GM08714 (cell line): Measurements from ENCODE around the gene GNG14.
A peak's percentile ranks its signal among the peaks of the same experiment; 100 is the strongest.

Experiments used
- H3K4me3 ChIP-seq: fragments of 200-500 bp; sonication (Bioruptor generic); 2 replicates; pipeline ENCODE4 v1.5.1; 2014; ENCODE audit warnings: mild to moderate bottlenecking, low read length, inconsistent platforms
- ZNF274 ChIP-seq: IDR thresholded peaks from 2 replicates; pipeline ENCODE4 v1.6.1; 2012; ENCODE audit warnings: mild to moderate bottlenecking, low read depth, low read length

Gene GNG14

DNA sequence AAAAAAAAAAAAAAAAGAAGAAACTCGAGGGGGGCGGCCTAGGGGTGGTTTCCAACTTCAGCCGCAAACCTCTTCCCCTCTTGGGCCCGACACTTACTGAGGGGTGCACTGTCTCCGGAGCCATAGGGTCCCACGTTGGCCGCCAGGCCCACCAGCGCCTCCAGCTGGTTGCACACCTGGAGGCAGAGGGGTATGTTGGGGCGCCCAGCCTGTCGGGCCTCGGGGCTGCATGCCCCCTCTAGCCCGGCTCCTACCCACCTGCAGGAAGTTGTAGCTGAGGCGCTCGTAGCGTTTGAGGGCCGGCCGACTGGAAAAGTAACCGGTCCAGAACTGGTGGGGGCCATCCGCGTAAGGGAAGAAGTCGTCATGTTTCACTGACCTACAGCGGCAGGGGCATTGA is 29.8 kb upstream of the GNG14 start:
- no peak for TF ChIP-seq ZNF274
- H3K4me3 ChIP-seq, result no peak overlapping the region

DNA sequence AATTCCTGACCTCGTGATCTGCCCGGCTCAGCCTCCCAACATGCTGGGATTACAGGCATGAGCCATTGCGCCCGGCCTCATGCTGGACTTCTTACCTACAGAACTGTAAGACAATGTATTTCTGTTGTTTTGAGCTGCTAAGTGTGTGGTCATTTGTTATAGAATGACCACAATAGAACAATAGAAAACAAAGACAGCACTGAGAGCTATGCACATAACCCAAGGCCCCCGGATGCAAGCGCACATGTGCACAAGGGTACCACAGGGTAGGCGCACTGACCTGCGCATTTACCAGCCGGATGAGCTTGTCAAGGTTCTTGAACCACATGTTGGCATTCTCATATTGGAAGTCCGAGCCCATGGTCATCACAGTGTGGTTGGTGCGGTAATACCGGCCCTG is 26.8 kb upstream of the GNG14 start:
- no peak for TF ChIP-seq ZNF274
- no peak overlapping the region for H3K4me3 ChIP-seq

DNA sequence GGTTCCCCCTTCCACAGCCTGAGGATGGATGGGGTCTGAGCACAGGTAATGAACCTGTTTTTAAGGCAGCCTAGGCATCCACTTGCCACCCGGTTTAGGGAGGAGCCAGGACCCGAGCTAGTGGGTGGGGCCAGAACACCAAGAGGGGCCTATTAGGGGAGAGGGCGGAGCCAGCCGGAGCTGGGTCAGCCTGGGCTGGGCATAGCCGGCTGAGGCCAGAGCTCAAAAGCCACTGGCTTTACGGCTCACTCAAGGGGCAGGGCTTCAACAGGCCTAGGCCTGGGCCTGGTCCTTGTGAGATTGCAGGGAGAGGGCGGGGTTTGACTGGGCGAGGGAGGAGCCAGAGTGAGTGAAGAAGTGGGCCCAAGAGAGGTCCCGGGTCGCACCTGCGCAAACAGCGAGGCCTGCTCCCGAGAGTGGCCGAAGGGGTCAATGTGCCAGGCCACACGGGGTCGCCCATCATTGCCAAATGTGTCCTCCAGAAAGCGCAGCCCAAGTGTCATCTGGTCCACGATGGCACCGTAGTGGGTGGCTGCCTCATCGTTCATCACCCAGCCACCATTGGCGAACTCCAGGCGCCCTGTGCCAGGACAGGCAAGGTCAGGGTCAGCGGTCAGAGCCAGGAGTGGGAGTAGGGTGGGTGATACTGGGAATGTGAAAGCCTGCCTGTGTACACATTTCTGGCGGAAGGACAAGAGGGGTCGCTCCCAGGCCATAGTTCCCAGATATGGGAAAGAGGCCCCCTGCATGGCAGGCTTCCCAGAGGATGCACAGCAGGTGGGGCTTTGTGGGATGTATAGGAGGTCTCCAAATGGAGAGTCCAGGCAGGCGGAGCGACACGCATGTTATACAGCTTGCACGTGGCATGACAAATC is 23.2 kb upstream of the GNG14 start:
- no peak overlapping the region; the same call in 1 of the 2 replicates for H3K4me3 ChIP-seq
- no peak for TF ChIP-seq ZNF274

DNA sequence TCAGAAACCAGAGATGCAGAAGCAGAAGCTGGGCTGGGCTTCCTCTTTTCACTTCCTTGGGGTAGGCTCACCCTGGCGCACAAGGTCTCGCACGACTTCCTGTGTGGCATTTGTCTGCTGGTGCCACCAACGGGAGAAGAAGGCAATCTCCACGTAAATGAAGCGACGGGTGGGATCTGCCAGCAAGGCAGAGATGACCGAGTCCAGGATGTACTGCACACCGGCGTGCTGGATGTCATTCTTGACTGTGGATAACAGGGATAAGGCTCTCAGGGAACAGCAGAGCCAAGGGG is 22.6 kb upstream of the GNG14 start:
- no peak for TF ChIP-seq ZNF274
- H3K4me3 ChIP-seq, result peak overlapping the region; percentile 82; the same call in 1 of the 2 replicates

DNA sequence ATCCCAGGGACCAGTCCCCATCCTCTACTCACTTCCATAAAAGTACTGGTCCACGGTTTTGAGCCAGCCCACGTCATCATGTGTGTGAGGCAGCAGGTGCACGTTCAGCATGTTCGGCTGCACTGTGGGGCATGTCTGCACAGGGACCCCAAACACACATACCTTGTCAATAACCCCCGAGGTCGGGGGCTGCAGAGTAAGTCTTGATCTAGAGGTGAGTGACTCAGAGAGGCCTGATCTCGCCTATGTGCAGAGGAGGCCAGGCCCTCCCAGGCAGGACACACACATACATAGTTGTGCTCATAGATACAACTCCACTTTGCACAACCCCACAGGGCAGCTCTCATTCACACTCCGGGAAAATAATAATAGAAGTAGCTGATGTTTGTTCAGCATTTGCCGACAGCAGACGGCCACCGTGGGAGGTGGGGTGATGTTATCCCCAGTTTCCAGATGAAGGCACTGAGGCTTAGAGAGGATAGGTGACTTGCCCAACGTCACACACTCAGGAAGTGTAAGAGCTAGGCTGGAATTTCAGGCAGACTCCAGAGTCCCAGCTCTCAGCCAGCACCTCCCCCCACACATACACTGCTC is 22.0 kb upstream of the GNG14 start:
- no peak for TF ChIP-seq ZNF274
- peak overlapping the region; percentile 82 for H3K4me3 ChIP-seq

DNA sequence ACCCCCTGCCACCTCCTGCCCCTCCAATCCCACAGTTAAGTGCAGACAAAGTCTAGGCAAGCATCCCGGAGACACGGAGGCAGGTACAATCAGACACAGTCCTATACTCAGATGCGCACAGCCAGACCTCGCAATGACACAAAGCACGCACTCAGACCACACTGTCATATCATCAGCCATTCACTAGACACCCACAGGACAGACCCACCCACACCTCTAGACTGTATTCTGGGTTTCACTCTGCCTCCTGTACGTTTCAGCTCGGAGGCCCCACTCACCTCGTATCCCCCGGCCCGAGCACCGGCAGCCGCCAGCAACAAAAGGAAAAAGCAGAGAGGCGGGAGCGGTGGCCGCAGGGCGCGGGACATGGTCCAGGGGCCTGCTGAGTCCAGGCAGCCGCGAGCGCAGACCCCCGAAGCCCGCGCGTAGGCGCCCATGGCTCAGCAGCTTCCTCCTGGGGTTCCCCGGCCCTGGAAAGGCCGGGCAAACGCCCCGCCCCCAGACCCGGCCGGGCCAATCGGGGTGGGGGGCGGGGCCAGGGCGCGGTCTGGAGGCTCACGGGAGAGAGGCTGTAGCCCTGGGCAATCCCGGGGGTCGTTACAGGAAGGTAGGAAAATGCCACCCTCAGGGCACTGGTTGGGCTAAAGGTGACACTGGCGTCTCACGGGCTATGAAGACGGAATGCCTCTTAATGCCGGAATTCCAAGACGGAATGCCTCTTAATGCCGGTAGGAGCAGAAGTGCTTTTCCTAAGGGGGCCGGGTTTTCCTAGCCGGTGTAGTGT is 21.3 kb upstream of the GNG14 start, which contains the start of the genes MAN2B1 and WDR83:
TSS of gene MAN2B1 (minus strand) at position 478 of the 784 bp plus-strand sequence. CDS start at position 437, 41 bp downstream.
TSS of gene WDR83 (plus strand) at position 543 of the 784 bp plus-strand sequence. CDS start 2,984 bp downstream, outside the sequence.
- TF ChIP-seq ZNF274, result no peak
- peak within 1 kb of the TSS; percentile 82 for H3K4me3 ChIP-seq

DNA sequence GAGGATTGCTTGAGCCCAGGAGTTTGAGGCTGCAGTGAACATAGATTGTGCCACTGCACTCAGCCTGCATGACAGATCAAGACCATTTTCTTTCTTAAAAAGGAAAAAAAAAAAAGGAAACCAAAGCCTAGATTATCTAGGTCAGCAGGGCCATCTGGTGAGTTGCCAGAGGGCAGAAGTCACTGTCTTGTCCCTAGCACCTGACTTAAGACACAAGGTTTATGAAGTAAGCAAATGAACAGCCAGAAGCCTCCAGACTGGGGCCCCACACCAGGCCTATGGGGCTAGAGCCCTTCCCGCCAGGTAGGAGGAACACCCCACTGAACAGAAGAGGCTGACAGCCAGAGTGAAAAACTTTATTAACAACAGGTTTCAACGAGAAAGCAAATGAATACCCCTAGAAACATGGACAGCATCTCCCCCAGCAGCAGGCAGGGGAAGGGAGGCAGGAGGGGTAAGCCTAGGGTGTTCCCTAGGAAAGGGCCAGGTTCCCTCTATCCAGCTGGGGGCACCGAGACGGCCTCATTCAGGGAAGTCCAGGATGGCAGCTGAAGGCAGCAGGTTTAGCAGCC is 20.0 kb upstream of the GNG14 start:
- no peak overlapping the region; the same call in 1 of the 2 replicates for H3K4me3 ChIP-seq
- TF ChIP-seq ZNF274, result no peak

DNA sequence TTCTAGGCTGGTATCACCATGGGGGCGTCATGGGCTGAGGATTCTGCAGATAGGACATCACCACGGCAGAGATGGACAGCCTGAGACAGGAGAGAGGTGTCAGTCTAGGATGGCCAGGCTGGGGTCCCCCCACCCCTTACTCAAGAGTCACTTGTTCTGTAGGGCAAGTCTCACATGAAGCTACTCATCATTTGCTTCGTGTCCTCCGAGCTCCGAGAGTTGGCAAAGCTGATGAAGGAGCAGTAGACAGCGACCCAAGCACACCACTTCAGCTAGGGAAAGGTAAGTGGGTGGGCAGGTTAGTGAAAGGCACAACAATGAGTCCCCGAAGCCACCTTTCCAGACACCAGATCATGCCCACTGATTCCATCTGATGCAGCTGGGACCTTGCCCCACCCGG is 19.5 kb upstream of the GNG14 start:
- H3K4me3 ChIP-seq, result peak overlapping the region; percentile 81
- TF ChIP-seq ZNF274, result no peak

DNA sequence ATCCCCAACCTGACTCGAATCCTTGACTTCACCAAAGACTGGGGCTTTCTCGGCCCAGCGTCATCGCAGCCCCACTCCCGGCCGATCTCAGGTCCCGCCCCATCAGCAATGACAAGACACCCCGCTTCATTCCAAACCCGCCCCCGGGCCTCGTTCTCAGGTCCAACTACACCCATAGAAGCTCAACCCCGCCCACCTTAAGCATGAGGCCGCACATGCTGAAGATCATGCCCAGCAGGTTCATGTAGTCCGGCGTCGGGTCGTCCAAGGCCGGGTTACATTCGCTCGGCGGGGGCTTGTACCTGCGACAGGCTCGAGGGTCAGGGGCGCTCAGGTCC is 18.9 kb upstream of the GNG14 start:
- no peak for TF ChIP-seq ZNF274
- peak overlapping the region; percentile 81 for H3K4me3 ChIP-seq

DNA sequence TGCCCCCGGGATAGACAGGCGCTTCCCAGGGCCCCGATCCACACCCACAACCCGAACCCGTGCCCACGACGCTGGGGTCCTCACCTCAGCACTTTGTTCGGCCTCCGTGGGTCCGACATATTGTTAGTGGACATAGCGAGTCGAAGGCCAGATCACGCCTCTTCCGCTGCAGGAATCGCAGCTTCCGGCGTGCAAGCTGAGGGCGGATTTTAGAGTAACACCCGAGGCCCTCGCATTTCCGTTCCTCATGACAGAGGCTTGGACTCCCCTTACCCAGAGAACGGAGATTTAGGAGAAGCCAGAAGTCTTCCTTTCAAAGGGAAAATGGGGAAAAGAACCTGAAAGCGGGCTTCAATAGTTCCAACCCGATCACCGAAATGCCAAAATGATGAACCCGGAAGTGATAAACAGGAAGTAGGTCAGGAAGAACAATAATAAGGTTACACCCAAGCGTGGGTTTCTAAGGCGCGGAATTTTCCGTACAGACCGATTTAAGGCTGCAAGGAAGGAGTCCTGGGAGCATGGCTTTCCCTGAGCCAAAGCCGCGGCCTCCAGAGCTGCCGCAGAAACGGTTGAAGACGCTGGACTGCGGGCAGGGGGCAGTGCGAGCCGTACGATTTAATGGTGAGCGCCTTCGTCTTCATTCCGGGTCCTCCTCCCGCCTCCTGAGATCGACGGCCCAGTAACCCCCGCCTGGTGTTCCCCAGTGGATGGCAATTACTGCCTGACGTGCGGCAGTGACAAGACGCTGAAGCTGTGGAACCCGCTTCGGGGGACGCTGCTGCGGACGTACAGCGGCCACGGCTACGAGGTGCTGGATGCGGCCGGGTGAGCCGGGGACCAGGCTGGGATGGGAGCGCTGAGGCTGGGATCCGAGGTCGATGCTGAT is 18.3 kb upstream of the GNG14 start:
- H3K4me3 ChIP-seq, result peak overlapping the region; percentile 81
- no peak for TF ChIP-seq ZNF274

DNA sequence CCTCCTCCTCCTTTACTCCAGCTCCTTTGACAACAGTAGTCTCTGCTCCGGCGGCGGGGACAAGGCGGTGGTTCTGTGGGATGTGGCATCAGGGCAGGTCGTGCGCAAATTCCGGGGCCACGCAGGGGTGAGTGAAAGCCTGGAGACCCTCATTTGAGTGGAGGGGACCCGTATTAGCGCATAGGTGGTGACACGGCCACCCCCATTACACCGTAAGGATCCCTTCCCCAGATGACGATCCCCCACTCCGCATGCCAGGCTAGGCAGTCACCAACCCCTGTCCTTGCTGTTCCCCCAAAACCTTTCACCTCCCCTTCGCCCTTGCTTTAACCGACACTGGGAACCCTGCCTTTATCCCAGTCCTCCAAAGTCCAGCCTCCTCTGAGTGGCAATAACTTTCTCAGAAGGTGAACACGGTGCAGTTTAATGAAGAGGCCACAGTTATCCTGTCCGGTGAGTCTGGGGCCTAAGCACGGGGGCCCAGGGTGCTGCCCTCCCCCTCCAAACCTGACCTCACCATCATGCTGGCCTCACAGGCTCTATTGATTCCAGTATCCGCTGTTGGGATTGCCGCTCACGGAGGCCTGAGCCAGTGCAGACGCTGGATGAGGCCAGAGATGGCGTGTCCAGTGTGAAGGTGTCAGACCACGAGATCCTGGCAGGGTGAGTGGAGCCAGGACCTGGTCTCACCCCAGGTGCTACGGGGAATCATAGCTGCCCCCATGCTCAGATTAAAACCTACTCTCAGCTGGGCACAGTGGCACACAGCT is 17.5 kb upstream of the GNG14 start:
- H3K4me3 ChIP-seq, result peak overlapping the region; percentile 81
- no peak for TF ChIP-seq ZNF274

DNA sequence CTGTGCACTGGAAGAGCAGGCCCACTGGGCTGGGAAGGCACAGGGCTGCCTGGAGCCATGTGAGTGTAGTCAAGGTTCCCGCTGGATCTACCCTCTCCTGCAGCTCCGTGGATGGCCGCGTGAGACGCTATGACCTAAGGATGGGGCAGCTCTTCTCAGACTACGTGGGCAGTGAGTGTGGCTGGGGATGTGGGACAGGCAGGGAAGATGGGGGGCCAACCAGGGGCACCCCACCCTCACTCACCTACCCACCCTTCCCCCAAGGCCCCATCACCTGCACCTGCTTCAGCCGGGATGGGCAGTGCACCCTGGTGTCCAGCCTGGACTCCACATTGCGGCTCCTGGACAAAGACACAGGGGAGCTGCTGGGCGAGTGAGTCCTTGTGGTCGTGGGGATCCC is 15.1 kb upstream of the GNG14 start:
- TF ChIP-seq ZNF274, result no peak
- no peak overlapping the region for H3K4me3 ChIP-seq

DNA sequence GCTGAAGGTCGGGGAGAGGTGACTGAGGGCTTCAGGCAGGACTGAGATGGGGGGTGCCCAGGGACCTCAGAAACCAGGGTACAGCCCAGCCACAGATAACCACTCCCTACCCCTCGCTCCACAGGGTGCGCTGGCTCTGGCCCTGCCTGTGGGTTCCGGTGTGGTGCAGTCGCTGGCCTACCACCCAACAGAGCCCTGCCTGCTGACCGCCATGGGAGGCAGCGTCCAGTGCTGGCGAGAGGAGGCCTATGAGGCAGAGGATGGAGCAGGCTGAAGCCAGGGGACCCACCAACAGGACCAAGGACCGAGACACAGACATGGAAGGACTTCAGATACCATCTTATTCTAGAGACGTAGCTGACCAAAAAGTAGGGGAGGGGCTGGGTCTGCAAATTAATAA is 12.4 kb upstream of the GNG14 start:
- TF ChIP-seq ZNF274, result no peak
- H3K4me3 ChIP-seq, result no peak overlapping the region
